PC-3 (cell line): Measurements from ENCODE around the gene EID3. TPM values are rescaled to one million over a fixed set of nuclear protein-coding genes. Genes with fewer than 3 reads are reported as not detected.

Experiments used
- ATAC-seq: fragments of 200-7000 bp; cut with Tn5 transposase; 2 replicates; pipeline ENCODE4 v1.9.1; 2020; ENCODE audit warnings: mild to moderate bottlenecking, moderate library complexity
- BruUV-seq: library from RNA; stranded (reverse); fragments of 400-500 nt; replicated peaks from 2 replicates; lab custom pipeline; 2021; lab: Mats Ljungman, UMichigan
- CTCF ChIA-PET: fragments of 300-600 bp; sonication (Branson Sonifier 250); formaldehyde crosslinking; loops from one replicate; lab custom pipeline; 2022; ENCODE audit warnings: antibody characterized with exemption; lab: Charles Lee
- POLR2A ChIA-PET: fragments of 300-600 bp; sonication (Branson Sonifier 250); formaldehyde crosslinking; loops from one replicate; lab custom pipeline; 2022; ENCODE audit warnings: antibody characterized with exemption; ENCODE audit not compliant: unreplicated experiment; lab: Charles Lee
- DNase-seq: peaks from one replicate; pipeline ENCODE4 v3.0.0-alpha.2; 2015
- H2AFZ ChIP-seq: fragments of 300-600 bp; sonication (generic); 2 replicates; pipeline ENCODE4 v1.6.0; 2016; ENCODE audit warnings: antibody characterized with exemption, low read length
- H3F3A ChIP-seq: fragments of 300-600 bp; sonication (generic); one replicate; pipeline ENCODE4 v1.6.0; 2017; ENCODE audit warnings: antibody characterized with exemption, low read length, control low read depth, mild to moderate bottlenecking; ENCODE audit not compliant: unreplicated experiment
- H3K27ac ChIP-seq: fragments of 300-600 bp; sonication (generic); 2 replicates; pipeline ENCODE4 v1.5.1; 2016; ENCODE audit warnings: mild to moderate bottlenecking, low read length
- H3K27me3 ChIP-seq: fragments of 300-600 bp; sonication (generic); 2 replicates; pipeline ENCODE4 v1.6.1; 2016; ENCODE audit warnings: low read length, mixed read lengths
- H3K36me3 ChIP-seq: fragments of 300-600 bp; sonication (generic); 2 replicates; pipeline ENCODE4 v1.6.1; 2016; ENCODE audit warnings: low read depth, mixed run types, low read length, mixed read lengths
- H3K4me1 ChIP-seq: fragments of 300-600 bp; sonication (generic); 2 replicates; pipeline ENCODE4 v1.5.1; 2016; ENCODE audit warnings: low read length; ENCODE audit not compliant: insufficient read depth
- H3K4me2 ChIP-seq: fragments of 300-600 bp; sonication (generic); 2 replicates; pipeline ENCODE4 v1.6.0; 2016; ENCODE audit warnings: low read length
- H3K4me3 ChIP-seq: fragments of 300-600 bp; sonication (generic); 2 replicates; pipeline ENCODE4 v1.5.1; 2016; ENCODE audit warnings: mild to moderate bottlenecking, low read length, mixed read lengths
- H3K79me2 ChIP-seq: fragments of 300-600 bp; sonication (generic); 2 replicates; pipeline ENCODE4 v1.6.1; 2017; ENCODE audit warnings: low read length, mixed read lengths
- H3K9ac ChIP-seq: fragments of 300-600 bp; sonication (generic); 2 replicates; pipeline ENCODE4 v1.6.0; 2016; ENCODE audit warnings: mild to moderate bottlenecking, low read length
- H3K9me2 ChIP-seq: fragments of 300-600 bp; sonication (generic); replicated peaks from 2 replicates; pipeline ENCODE4 v1.6.1; 2016; ENCODE audit warnings: mixed run types, low read length, mixed read lengths
- H3K9me3 ChIP-seq: fragments of 300-600 bp; sonication (generic); 2 replicates; pipeline ENCODE4 v1.6.1; 2016; ENCODE audit warnings: low read length, mixed read lengths
- H4K20me1 ChIP-seq: fragments of 300-600 bp; sonication (generic); 2 replicates; pipeline ENCODE4 v1.6.1; 2016; ENCODE audit warnings: low read length, mixed read lengths
- CTCF ChIP-seq: fragments of 300-600 bp; sonication (generic); conservative IDR thresholded peaks from 2 replicates; pipeline ENCODE4 v1.5.1; 2017; ENCODE audit warnings: antibody characterized with exemption, low read depth, mild to moderate bottlenecking, low read length
- EZH2 ChIP-seq: fragments of 300-600 bp; sonication (generic); IDR thresholded peaks from one replicate; pipeline ENCODE4 v1.6.1; 2017; ENCODE audit warnings: antibody characterized with exemption, mild to moderate bottlenecking, low read length; ENCODE audit not compliant: unreplicated experiment
- EZH2phosphoT487 ChIP-seq: fragments of 300-600 bp; sonication (generic); IDR thresholded peaks from 2 replicates; pipeline ENCODE4 v1.6.1; 2018; ENCODE audit warnings: mild to moderate bottlenecking, antibody characterized with exemption, low read length, borderline replicate concordance
- intact Hi-C: fragments of 100-400 bp; cut with micrococcal nuclease; formaldehyde crosslinking; loops from 2 replicates; pipeline ENCODE4 v1.9.0; 2023
- total RNA-seq: library from RNA; depleted of rRNA; stranded (reverse); fragments of >200 nt; gene quantifications from 2 replicates; pipeline ENCODE4 v1.2.3, GENCODE V29; 2014

EID3 gene
- total RNA-seq, 1 experiment from 2014 or later = 9.8 TPM

- H3K9me2 ChIP-seq = no peaks in the 10 kb centered on the region
- ChIA-PET POLR2A (interaction anchor here (0.5 kb wide), 1 partner anchor 22 kb away, joined by 3 read pairs; no protein-coding TSS in a partner anchor), CTCF (interaction anchor here (0.7 kb wide), 2 partner anchors 41 to 92 kb away, joined by 4 read pairs; no protein-coding TSS in a partner anchor)
- H3K79me2 ChIP-seq = peaks cover 99% of the 10 kb centered on the region
- no peak for TF ChIP-seq EZH2phosphoT487
- TF ChIP-seq CTCF = no peak
- intact Hi-C loops = loop anchor here (10.0 kb wide), 1 partner anchor 251 kb away; the partner anchor contains the start of gene GLT8D2
- H3F3A ChIP-seq = peaks cover 20% of the 10 kb centered on the region
- no peak overlapping the region for H3K4me3 ChIP-seq
- peaks cover 87% of the 10 kb centered on the region for H4K20me1 ChIP-seq
- ATAC-seq (no peak), DNase-seq (no peak)
- H3K9ac ChIP-seq = no peak overlapping the region
- no peaks in the 10 kb centered on the region for H3K27me3 ChIP-seq
- peaks cover 16% of the 10 kb centered on the region for H3K4me1 ChIP-seq
- H2AFZ ChIP-seq = no peak overlapping the region
- H3K4me2 ChIP-seq = no peak overlapping the region
- H3K36me3 ChIP-seq = peaks cover 73% of the 10 kb centered on the region
- BruUV-seq = no TSS peak
- H3K9me3 ChIP-seq = no peaks in the 10 kb centered on the region
- no peak overlapping the region for H3K27ac ChIP-seq
Measured at GRCh38 chr12:104305349-104305748, 1.8 kb downstream of the EID3 start.

- no peaks in the 10 kb centered on the region for H3K9me3 ChIP-seq
- H2AFZ ChIP-seq = no peak overlapping the region
- BruUV-seq = no TSS peak
- peaks cover 27% of the 10 kb centered on the region for H3F3A ChIP-seq
- peaks cover 88% of the 10 kb centered on the region for H4K20me1 ChIP-seq
- H3K27ac ChIP-seq = no peak overlapping the region
- no peak overlapping the region for H3K4me2 ChIP-seq
- no peak overlapping the region for H3K9ac ChIP-seq
- intact Hi-C loops = loop anchor here (10.0 kb wide), 1 partner anchor 252 kb away; the partner anchor contains the start of gene GLT8D2
- 0 out of 2 replicates have a peak, but pooled peaks cover 7% of the 10 kb centered on the region for H3K4me1 ChIP-seq
- DNase-seq = no peak
- no peak for TF ChIP-seq EZH2
- TF ChIP-seq EZH2phosphoT487 = no peak
- no peak for TF ChIP-seq CTCF
- ATAC-seq = no peak
- POLR2A ChIA-PET = no interaction called here
- no peaks in the 10 kb centered on the region for H3K9me2 ChIP-seq
- peaks cover 81% of the 10 kb centered on the region for H3K36me3 ChIP-seq
- H3K79me2 ChIP-seq = peaks cover 99% of the 10 kb centered on the region
- no peaks in the 10 kb centered on the region for H3K27me3 ChIP-seq
- H3K4me3 ChIP-seq = no peak overlapping the region
- CTCF ChIA-PET = no interaction called here
Measured at GRCh38 chr12:104306376-104306775, 2.8 kb downstream of the EID3 start.

- Histone ChIP-seq H2AFZ (no peak overlapping the region), H3K9me3 (no peaks in the 10 kb centered on the region), H3K79me2 (peaks cover 97% of the 10 kb centered on the region), H3F3A (peaks cover 21% of the 10 kb centered on the region), H3K27me3 (no peaks in the 10 kb centered on the region), H3K4me2 (no peak overlapping the region), H3K36me3 (peaks cover 77% of the 10 kb centered on the region), H3K27ac (no peak overlapping the region), H3K9me2 (no peaks in the 10 kb centered on the region), H3K4me3 (no peak overlapping the region), H4K20me1 (peaks cover 84% of the 10 kb centered on the region), H3K9ac (no peak overlapping the region), H3K4me1 (0 out of 2 replicates have a peak, but pooled peaks cover under 1% of the 10 kb centered on the region)
- intact Hi-C loops = loop anchor here (10.0 kb wide), 1 partner anchor 252 kb away; the partner anchor contains the start of gene GLT8D2
- ATAC-seq (no peak), DNase-seq (no peak)
- TF ChIP-seq EZH2 (no peak), EZH2phosphoT487 (no peak), CTCF (no peak)
- BruUV-seq = no TSS peak
- ChIA-PET POLR2A (interaction anchor here (0.6 kb wide), 1 partner anchor 159 kb away, joined by 3 read pairs; no protein-coding TSS in a partner anchor), CTCF (no interaction called here)
Measured at GRCh38 chr12:104306943-104307654, 3.6 kb downstream of the EID3 start.
